Central memory CD8-positive, alpha-beta T cell (primary cell): ENCODE data around the gene PRODH.
"Not testable (repeated sequence)": the region's sequence is repeated elsewhere in the genome, so short reads cannot be mapped to it uniquely, and the experiment has no call there.

Experiments
- ATAC-seq: fragments of 150-1000 bp; cut with Tn5 transposase; replicated peaks from 2 replicates; pipeline ENCODE4 v1.10.0; 2022; ENCODE audit warnings: mild to moderate bottlenecking, moderate FRiP score, moderate number of reproducible peaks; ENCODE audit not compliant: poor library complexity, severe bottlenecking; ENCODE audit errors: extremely low read depth
- DNase-seq, 2 donors: peaks; one replicate each; pipeline ENCODE4 v3.0.0; 2021; ENCODE audit warnings: low spot score in 2 of 2
- H3K27ac Mint-ChIP-seq: one replicate; pipeline ENCODE4 v1.8.0; 2022; ENCODE audit warnings: low read depth, mild to moderate bottlenecking, moderate library complexity, mixed read lengths
- H3K27me3 Mint-ChIP-seq: one replicate; pipeline ENCODE4 v1.8.0; 2022; ENCODE audit warnings: mixed read lengths
- H3K36me3 Mint-ChIP-seq: one replicate; pipeline ENCODE4 v1.8.0; 2022; ENCODE audit warnings: mild to moderate bottlenecking, moderate library complexity, mixed read lengths; ENCODE audit not compliant: insufficient read depth
- H3K4me1 Mint-ChIP-seq: one replicate; pipeline ENCODE4 v1.8.0; 2022; ENCODE audit warnings: mixed read lengths
- H3K4me3 Mint-ChIP-seq: one replicate; pipeline ENCODE4 v1.8.0; 2022; ENCODE audit warnings: mild to moderate bottlenecking, moderate library complexity, mixed read lengths
- H3K9me3 Mint-ChIP-seq: one replicate; pipeline ENCODE4 v1.8.0; 2022; ENCODE audit warnings: mixed read lengths

PRODH gene

DNA sequence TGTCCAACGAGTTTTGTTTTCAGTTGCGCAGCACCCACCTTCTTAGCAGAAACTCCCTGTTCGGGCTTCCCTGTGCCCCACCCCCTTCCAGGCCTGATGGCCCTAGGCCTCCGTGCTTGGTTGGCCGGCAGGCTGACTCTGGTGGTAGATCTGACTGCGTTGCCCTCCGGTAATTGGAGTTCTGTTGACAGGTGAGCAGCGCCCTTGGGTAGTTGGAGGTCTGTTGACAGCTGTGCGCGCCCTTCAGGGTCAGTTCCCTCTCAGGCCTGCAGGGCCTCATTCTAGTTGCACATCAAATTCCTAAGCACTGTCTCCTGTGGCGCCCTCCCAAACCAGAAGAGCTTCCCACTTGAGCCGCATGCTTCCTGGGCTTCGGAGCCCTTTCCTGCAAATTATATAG is 29.2 kb downstream of the PRODH start:
- ATAC-seq (no peak), DNase-seq (no peak)
- Mint-ChIP-seq H3K4me1 (no peaks in the 10 kb centered on the region), H3K9me3 (no peaks in the 10 kb centered on the region), H3K27me3 (no peaks in the 10 kb centered on the region), H3K36me3 (no peaks in the 10 kb centered on the region), H3K27ac (no peak overlapping the region), H3K4me3 (no peak overlapping the region)

DNA sequence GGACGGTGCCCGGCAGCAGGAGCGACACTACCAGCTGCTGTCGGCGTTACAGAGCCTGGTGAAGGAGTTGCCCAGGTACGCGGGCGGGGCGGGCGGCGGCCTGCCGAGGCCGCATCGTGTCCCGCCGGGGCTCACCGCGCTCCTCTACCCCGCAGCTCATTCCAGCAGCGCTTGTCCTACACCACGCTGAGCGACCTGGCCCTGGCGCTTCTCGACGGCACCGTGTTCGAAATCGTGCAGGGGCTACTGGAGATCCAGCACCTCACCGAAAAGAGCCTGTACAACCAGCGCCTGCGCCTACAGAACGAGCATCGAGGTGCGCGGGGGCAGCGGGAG is 29.7 kb downstream of the PRODH start:
- not testable (repeated sequence) for H3K4me3 Mint-ChIP-seq, H3K27ac Mint-ChIP-seq, H3K9me3 Mint-ChIP-seq, H3K4me1 Mint-ChIP-seq, ATAC-seq, H3K36me3 Mint-ChIP-seq, DNase-seq, H3K27me3 Mint-ChIP-seq

DNA sequence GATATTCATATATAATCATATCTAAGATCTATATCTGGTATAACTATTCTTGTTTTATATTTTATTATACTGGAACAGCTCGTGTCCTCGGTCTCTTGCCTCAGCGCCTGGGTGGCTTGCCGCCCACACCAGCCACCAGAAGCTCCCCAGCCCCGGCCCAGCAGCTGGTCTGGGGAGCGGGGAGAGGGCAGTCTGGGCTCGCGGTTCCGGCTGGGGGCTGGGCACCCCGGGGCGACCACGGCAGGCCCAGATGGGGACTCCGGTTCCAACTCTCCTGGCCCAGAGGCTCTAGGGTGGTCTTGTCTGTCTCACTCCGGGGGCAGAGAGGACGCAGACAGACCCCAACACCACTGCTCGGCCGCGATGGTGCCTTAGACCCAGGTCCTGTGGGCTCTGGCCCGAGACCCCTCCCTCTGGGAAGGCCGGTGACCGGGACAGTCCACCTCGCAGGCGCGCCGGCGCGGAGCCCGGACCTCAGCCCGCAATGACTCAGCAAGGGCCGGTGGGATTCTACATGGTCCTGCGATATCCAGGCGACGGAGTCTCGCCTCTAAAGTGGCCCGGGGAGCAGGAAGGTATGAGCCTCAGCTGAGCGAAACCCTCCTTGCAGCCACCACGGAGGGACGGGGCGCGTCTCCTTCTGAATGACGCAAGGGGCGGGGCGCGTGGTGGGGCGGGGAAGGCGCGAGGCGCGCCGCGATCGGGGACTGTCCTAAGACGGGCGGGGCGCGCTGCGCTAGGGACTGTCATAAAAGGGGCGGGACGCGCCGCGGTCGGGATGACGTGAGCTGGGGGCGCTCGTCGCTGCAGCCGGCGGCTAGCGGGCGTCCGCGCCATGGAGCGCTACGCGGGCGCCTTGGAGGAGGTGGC is 30.3 kb downstream of the PRODH start, which contains the start of gene DGCR6:
DGCR6 (plus strand) TSS at position 781 of the 870 bp plus-strand sequence; CDS start at position 836, 55 bp downstream.
- no peaks in the 10 kb centered on the region for H3K27me3 Mint-ChIP-seq
- ATAC-seq (peak; percentile 98), DNase-seq (no peak)
- no peak within 1 kb of the TSS for H3K4me3 Mint-ChIP-seq
- no peaks in the 10 kb centered on the region for H3K4me1 Mint-ChIP-seq
- H3K27ac Mint-ChIP-seq = no peak within 1 kb of the TSS
- no peaks in the 10 kb centered on the region for H3K9me3 Mint-ChIP-seq
- no peaks in the 10 kb centered on the region for H3K36me3 Mint-ChIP-seq

DNA sequence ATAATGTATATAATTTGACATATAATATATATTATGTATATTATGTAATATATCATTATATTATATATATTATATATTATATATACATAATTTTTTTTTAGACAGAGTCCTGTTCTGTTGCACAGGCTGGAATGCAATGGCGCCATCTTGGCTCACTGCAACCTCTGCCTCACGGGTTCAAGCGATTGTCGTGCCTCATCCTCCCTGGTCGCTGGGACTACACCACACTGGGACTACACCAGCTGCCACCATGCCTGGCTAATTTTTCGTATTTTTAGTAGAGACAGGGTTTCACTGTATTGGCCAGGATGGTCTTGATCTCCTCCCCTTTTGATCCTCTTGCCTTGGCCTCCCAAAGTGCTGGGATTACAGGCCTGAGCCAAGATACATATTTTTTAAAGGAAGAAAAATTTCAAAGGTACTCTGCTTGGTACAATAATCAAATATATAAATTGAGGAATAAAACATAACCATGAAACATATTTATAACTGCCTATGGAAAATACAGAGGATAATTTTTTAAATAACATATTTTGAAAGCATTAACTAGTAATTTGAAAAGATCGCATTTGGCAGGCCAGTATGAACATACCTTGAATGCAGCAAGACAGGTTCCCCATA is 39.9 kb downstream of the PRODH start:
- not testable (repeated sequence) for H3K27ac Mint-ChIP-seq, H3K4me3 Mint-ChIP-seq, H3K27me3 Mint-ChIP-seq, H3K4me1 Mint-ChIP-seq, H3K9me3 Mint-ChIP-seq, H3K36me3 Mint-ChIP-seq, DNase-seq
- peak; percentile 55 for ATAC-seq

DNA sequence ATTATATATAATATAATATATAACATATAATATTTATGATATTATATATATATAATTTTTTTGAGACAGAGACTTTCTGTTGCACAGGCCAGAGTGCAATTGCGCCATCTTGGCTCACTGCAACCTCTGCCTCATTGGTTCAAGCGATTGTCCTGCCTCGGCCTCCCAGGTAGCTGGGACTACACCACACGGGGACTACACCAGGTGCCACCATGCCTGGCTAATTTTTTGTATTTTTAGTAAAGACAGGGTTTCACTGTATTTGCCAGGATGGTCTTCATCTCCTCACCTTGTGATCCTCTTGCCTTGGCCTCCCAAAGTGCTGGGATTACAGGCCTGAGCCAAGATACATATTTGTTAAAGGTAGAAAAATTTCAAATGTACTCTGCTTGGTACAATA is 42.3 kb downstream of the PRODH start:
- not testable (repeated sequence) for DNase-seq, ATAC-seq, H3K36me3 Mint-ChIP-seq, H3K4me1 Mint-ChIP-seq, H3K27me3 Mint-ChIP-seq, H3K4me3 Mint-ChIP-seq, H3K9me3 Mint-ChIP-seq, H3K27ac Mint-ChIP-seq

DNA sequence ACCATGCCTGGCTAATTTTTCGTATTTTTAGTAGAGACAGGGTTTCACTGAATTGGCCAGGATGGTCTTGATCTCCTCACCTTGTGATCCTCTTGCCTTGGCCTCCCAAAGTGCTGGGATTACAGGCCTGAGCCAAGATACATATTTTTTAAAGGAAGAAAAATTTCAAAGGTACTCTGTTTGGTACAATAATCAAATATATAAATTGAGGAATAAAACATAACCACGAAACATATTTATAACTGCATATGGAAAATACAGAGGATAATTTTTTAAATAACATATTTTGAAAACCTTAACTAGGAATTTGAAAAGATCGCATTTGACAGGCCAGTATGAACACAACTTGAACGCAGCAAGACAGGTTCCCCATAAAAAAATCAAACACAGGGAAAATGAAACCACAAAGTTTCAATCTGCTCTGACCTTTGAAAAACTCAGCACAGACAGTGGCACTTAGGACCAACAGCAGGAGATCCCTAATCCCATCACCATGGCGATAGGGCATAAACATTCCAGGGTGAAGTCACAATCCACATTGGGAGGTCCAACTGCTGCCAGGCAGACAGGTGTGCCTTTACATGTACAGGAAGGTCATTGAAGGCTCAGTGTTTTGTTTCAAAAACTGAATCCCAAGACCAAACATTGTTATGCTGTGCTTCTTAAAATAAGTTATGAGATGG is 45.4 kb downstream of the PRODH start:
- not testable (repeated sequence) for H3K27ac Mint-ChIP-seq, H3K36me3 Mint-ChIP-seq, H3K27me3 Mint-ChIP-seq, H3K4me1 Mint-ChIP-seq, H3K4me3 Mint-ChIP-seq, DNase-seq, H3K9me3 Mint-ChIP-seq
- peak; percentile 89 for ATAC-seq

DNA sequence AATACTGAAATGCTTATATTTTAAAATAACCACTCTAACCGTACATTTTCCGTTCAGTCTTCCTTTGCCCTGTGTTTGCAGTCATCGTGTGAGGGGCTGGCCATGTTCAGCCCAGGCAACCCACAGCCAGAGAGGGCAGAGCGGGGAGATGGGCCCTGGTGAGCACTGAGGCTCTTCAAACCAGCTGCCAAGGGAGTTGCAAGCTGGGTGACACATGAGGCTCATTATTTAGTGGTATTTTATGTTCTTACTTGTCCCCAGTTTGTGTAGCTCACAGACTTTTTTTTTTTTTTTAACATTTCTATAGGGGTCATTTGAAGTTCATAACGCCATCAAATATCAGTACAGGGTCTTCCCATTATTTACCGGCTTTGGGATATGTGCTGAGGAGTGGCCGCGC is 48.0 kb downstream of the PRODH start:
- ATAC-seq = no peak
- no peak overlapping the region for H3K27ac Mint-ChIP-seq
- no peaks in the 10 kb centered on the region for H3K4me1 Mint-ChIP-seq
- H3K4me3 Mint-ChIP-seq = no peak overlapping the region
- DNase-seq = no peak
- H3K9me3 Mint-ChIP-seq = no peaks in the 10 kb centered on the region
- no peaks in the 10 kb centered on the region for H3K27me3 Mint-ChIP-seq
- no peaks in the 10 kb centered on the region for H3K36me3 Mint-ChIP-seq

DNA sequence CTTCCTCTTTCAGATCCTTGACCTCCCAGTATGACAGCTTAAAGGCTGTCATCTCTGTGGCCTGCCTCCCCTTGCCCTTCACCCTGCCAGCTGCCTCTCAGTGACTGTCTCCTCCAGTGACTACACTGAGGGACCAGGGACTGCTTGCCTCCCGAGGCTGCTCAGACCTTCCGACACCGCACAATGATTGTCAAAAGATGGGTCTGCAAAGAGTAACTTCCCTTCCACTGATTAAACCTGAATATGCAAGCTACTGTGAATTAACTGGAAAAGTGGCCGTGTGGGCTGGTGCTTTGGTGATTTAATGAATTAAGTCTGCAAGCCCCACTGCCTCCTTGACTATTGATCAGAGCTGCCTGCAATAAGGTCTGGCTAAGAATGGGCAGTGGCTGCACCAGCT is 51.6 kb downstream of the PRODH start:
- H3K4me3 Mint-ChIP-seq, H3K27ac Mint-ChIP-seq, H3K9me3 Mint-ChIP-seq, DNase-seq, H3K27me3 Mint-ChIP-seq, ATAC-seq, H3K36me3 Mint-ChIP-seq, H3K4me1 Mint-ChIP-seq: not testable (repeated sequence)

DNA sequence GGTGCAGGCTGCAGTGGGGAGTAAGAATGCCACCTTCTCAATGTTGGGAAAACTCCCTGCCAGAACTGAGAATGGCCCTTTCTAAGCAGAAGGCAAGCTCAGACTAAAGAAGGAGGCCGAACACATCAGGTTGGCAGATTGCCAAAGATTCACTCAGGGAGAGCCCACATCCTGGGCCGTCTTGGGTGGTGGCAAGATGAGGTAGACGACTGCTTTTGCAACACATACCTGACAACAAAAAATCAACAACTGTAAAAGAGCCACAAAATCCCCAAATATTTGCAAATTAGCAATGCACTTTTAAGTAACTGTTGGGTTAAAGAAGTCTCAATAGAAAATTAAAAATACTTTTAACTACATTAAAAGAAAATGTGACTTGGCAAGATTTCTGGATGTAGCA is 54.8 kb downstream of the PRODH start:
- H3K36me3 Mint-ChIP-seq, ATAC-seq, H3K27me3 Mint-ChIP-seq, H3K4me3 Mint-ChIP-seq, H3K4me1 Mint-ChIP-seq, H3K9me3 Mint-ChIP-seq: not testable (repeated sequence)
- DNase-seq = peak; percentile 50 to 79
- H3K27ac Mint-ChIP-seq = peak overlapping the region; percentile 62
